ENCODE data around the gene EPB41L5. TPM values are rescaled to one million over a fixed set of nuclear protein-coding genes. Genes with fewer than 3 reads are reported as not detected.

The EPB41L5 gene
- total and polyA plus RNA-seq, 2 donors (not counting 3 experiments of a cell fraction or from before 2014, with no cell fraction given), result 8.4 to 13.6 TPM

DNA sequence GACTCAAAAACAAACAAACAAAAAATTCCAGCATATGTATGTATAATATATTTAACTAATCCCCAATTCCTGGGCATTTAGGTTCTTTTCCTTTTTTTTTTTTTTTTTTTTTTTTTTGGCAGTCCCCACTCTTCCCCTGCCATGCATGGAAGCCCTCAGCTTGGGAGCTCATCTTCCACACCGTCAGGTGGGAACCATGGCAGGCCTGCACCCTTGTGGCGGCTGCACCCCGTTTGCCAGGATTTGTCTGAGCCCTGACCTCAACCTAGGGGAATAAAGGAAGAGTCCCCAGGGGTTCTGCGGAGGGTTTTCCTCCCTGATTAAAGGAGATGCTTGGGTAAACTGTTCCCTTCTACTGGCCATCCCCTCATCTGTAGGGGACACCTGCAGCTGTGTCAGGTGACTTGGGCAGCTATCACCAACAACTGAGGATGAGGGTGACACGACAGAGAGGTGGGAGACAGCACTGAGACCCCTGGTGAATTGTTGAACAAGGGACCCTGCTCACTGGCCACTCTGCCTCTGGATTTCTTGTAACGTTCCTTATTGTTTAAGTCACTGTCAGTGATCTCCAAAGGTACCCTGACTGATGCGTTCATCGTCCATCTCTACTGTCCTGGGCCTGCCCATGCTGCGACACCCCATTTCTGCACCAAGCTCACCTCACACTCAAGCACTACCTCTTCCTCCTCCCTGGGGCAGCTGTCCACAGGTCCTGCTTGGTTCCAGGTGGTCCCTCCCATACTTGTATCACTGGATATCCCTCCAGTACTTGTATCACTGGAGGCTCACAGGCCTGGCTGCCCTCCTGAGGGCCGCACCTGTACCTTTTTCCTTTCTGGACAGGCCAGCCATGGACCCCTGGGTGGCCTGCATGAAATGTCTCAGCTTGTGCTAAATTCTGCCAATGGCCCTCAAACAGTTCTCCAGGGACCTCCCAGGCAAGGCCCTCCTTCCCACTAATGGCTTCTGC is 195.8 kb downstream of the EPB41L5 start:
- H3K4me3 ChIP-seq (replicated peaks in 1 of 3; ENCODE audit: insufficient read depth in 1 of 3, low read depth in 1 of 3, low read length in 3 of 3), result no peak overlapping the region
- no TSS peak for BruUV-seq (replicated peaks)
- no peak for FAIRE-seq
- DNase-seq (ENCODE audit: low read depth, low spot score), result no peak
- H3K9me1 ChIP-seq (replicated peaks; ENCODE audit: control insufficient read depth, extremely low read depth, insufficient read depth, low read length), result no peaks in the 10 kb centered on the region
- no peak overlapping the region for H3K27ac ChIP-seq (ENCODE audit: insufficient read depth, low read depth, low read length)
- no peak overlapping the region for H3K4me2 ChIP-seq (ENCODE audit: insufficient read depth, low read length)
- H3K4me1 ChIP-seq (ENCODE audit: control insufficient read depth, extremely low read depth, insufficient read depth, low read length), result no peaks in the 10 kb centered on the region
- H2AFZ ChIP-seq (ENCODE audit: low read depth, low read length), result no peak overlapping the region
- no peaks in the 10 kb centered on the region for H4K20me1 ChIP-seq (replicated peaks; ENCODE audit: control insufficient read depth, extremely low read depth, insufficient read depth, low read length)
- no peak overlapping the region for H3K9ac ChIP-seq (replicated peaks; ENCODE audit: extremely low read depth, insufficient read depth, low read length)
- H3K79me2 ChIP-seq (ENCODE audit: control insufficient read depth, insufficient read depth, low read length), result no peaks in the 10 kb centered on the region
- CTCF ChIA-PET, result interaction anchor here (0.9 to 5.9 kb wide), 4 partner anchors 10 to 104 kb away, joined by 3 to 42 read pairs (median 4); no protein-coding TSS in a partner anchor
- no peaks in the 10 kb centered on the region for H3K36me3 ChIP-seq (ENCODE audit: control insufficient read depth in 2 of 2, extremely low read depth in 1 of 2, insufficient read depth in 2 of 2, low read length in 2 of 2)
- H3K9me3 ChIP-seq (replicated peaks; ENCODE audit: control insufficient read depth, insufficient read depth, low read length), result no peaks in the 10 kb centered on the region
- intact Hi-C loops (cut with micrococcal nuclease), result loop anchor here (5.0 kb wide), 1 partner anchor 474 kb away; no protein-coding TSS in a partner anchor
- POLR2A ChIA-PET, result interaction anchor here (0.8 kb wide), 1 partner anchor 15 kb away, joined by 3 read pairs; the partner anchor contains the start of gene TMEM185B
- H3K27me3 ChIP-seq (ENCODE audit: control insufficient read depth in 2 of 2, insufficient read depth in 2 of 2, low read length in 2 of 2), result no peaks in the 10 kb centered on the region
- TF ChIP-seq GATA2 (IDR thresholded peaks at IDR 0.05; ENCODE audit: insufficient read depth, insufficient read length, low read depth, low read length), result no peak
- TF ChIP-seq POLR2AphosphoS5 (IDR thresholded peaks at IDR 0.05; ENCODE audit: insufficient read depth, low read depth, low read length), result no peak
- TF ChIP-seq POLR2A (IDR thresholded peaks at IDR 0.05; ENCODE audit: low read depth, low read length), result no peak
- TF ChIP-seq, protein P1, sequence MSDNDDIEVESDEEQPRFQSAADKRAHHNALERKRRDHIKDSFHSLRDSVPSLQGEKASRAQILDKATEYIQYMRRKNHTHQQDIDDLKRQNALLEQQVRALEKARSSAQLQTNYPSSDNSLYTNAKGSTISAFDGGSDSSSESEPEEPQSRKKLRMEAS (IDR thresholded peaks at IDR 0.05; ENCODE audit: insufficient read depth, insufficient read length), result no peak
- dilution Hi-C loops (cut with MboI; ENCODE audit: extremely low pct_ligation_motif_present, low sequenced_read_pairs), result no loop called here
